Measurements from ENCODE around the gene LRRTM1.

DNA sequence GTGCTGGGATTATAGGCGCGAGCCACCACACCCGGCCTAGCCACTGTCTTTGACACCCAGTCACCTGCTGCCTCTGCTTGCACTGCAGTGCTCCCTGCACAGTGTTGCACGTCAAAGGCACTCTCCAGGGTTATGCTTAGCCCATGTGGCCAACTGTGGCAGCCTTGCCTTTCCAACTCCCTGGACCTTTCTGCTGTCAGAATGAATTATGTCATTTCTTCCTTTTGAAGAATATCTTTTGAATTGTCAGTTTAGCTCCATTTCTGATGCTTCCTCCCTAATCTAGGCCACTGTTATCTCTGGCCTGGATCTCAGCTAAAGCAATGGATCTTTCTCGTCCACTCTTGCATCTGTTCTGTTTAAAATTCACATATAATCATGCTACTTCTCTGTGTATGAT lies 29.3 kb upstream of the LRRTM1 start:
- TF ChIP-seq POLR2A (IDR thresholded peaks at IDR 0.05; ENCODE audit: low read depth, low read length) = no peak
- TF ChIP-seq, protein P1, sequence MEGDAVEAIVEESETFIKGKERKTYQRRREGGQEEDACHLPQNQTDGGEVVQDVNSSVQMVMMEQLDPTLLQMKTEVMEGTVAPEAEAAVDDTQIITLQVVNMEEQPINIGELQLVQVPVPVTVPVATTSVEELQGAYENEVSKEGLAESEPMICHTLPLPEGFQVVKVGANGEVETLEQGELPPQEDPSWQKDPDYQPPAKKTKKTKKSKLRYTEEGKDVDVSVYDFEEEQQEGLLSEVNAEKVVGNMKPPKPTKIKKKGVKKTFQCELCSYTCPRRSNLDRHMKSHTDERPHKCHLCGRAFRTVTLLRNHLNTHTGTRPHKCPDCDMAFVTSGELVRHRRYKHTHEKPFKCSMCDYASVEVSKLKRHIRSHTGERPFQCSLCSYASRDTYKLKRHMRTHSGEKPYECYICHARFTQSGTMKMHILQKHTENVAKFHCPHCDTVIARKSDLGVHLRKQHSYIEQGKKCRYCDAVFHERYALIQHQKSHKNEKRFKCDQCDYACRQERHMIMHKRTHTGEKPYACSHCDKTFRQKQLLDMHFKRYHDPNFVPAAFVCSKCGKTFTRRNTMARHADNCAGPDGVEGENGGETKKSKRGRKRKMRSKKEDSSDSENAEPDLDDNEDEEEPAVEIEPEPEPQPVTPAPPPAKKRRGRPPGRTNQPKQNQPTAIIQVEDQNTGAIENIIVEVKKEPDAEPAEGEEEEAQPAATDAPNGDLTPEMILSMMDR (IDR thresholded peaks at IDR 0.05; ENCODE audit: extremely low read depth in 1 of 2, insufficient read depth in 1 of 2, low read depth in 1 of 2, low read length in 2 of 2) = no peak
- no peak for TF ChIP-seq JUN (IDR thresholded peaks at IDR 0.05; ENCODE audit: borderline replicate concordance, insufficient read depth, insufficient read length, low read depth)
